HAP-1 (cell line): Measurements from ENCODE around the gene NEDD4.

Source experiments
- DNase-seq, 2 experiments: peaks; one replicate each; pipeline ENCODE4 v3.0.0-alpha.2; 2016 to 2020; ENCODE audit warnings: low spot score in 2 of 2
- H3K27me3 ChIP-seq: fragments of 250-450 bp; sonication (Bioruptor Pico); 2 replicates; pipeline ENCODE4 v1.5.1; 2020; ENCODE audit warnings: low read depth, mild to moderate bottlenecking, moderate library complexity
- H3K36me3 ChIP-seq: fragments of 250-450 bp; sonication (Bioruptor Pico); replicated peaks from 2 replicates; pipeline ENCODE4 v1.5.1; 2020; ENCODE audit warnings: mild to moderate bottlenecking
- H3K4me1 ChIP-seq: fragments of 250-450 bp; sonication (Bioruptor Pico); 2 replicates; pipeline ENCODE4 v1.5.1; 2020; ENCODE audit warnings: mild to moderate bottlenecking
- H3K4me3 ChIP-seq: fragments of 250-450 bp; sonication (Bioruptor Pico); 2 replicates; pipeline ENCODE4 v1.5.1; 2020; ENCODE audit warnings: mild to moderate bottlenecking, moderate library complexity
- H3K9me3 ChIP-seq: fragments of 250-450 bp; sonication (Bioruptor Pico); 2 replicates; pipeline ENCODE4 v1.5.1; 2020; ENCODE audit warnings: mild to moderate bottlenecking, moderate library complexity
- in situ Hi-C: fragments of 300-500 bp; cut with MboI; formaldehyde crosslinking; loops from 3 replicates; pipeline ENCODE4 v1.14.3; 2020; ENCODE audit warnings: low sequenced_read_pairs, inconsistent platforms, mixed read lengths

Gene NEDD4

DNA sequence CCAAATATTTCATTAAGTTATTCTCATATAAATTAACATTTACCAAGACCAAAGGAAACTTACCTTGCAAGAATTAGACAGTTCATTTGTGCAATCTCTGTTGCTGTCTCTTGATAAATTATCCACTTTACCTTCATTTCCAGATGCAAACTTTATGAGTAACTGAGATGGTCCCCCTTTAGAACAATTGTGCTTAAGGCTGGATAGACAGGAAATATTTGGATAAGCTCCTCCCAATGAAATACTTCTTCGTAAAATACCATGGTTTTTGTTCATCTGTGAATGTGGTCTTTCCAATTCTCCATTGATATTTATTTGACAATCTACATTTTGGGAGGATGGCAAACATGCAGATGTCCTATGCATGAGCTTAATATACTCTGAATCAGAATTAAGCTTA lies 78.2 kb downstream of the NEDD4 start:
- H3K36me3 ChIP-seq = no peaks in the 10 kb centered on the region
- DNase-seq = no peak
- in situ Hi-C loops = no loop called here
- no peak overlapping the region for H3K4me3 ChIP-seq
- no peaks in the 10 kb centered on the region for H3K27me3 ChIP-seq
- H3K4me1 ChIP-seq = no peaks in the 10 kb centered on the region
- H3K9me3 ChIP-seq = no peaks in the 10 kb centered on the region

DNA sequence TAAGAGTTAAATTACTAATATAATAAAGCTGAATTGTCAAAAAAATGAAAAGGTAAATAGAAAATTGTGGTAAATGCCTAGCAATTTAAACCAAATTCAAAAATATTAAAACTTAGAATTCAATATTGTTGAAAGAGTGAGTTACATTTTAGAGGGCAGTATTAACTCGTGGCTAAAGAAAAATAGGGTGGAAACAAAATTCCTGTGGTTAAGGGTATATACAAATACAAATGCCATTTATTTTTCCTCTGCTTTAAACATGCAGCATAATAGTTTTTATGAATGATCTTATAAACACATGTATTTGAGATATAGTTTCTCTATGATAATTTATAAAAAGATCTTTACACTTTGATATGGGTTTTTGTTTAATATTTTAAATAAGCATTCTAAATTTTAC lies 79.0 kb downstream of the NEDD4 start:
- DNase-seq = no peak
- in situ Hi-C loops = no loop called here
- no peak overlapping the region for H3K4me3 ChIP-seq

DNA sequence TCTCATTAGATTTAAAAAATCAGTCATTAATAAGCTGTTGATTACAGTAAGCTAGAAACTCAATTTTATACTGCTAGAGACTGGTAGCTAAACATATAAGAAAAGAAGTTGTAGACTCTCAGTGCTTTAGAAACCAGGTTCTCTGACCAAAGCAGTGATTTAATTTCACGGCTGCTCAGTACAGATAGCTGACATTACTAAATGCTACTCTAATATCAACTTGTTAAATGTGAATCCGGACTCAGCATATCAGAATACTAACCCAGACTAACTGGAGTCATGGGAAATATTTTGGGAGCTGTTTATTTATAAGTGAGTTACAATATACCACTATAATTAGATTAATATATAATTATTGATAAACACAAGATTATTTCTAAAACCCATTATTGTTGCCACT lies 80.4 kb downstream of the NEDD4 start:
- no peaks in the 10 kb centered on the region for H3K4me1 ChIP-seq
- DNase-seq = no peak
- H3K9me3 ChIP-seq = no peaks in the 10 kb centered on the region
- H3K27me3 ChIP-seq = no peaks in the 10 kb centered on the region
- no peak overlapping the region for H3K4me3 ChIP-seq
- in situ Hi-C loops = no loop called here
- no peaks in the 10 kb centered on the region for H3K36me3 ChIP-seq

More for the DNA sequence above, 79.0 kb downstream of the NEDD4 start:
- Histone ChIP-seq H3K36me3 (no peaks in the 10 kb centered on the region), H3K9me3 (no peaks in the 10 kb centered on the region), H3K27me3 (no peaks in the 10 kb centered on the region), H3K4me1 (no peaks in the 10 kb centered on the region)

DNA sequence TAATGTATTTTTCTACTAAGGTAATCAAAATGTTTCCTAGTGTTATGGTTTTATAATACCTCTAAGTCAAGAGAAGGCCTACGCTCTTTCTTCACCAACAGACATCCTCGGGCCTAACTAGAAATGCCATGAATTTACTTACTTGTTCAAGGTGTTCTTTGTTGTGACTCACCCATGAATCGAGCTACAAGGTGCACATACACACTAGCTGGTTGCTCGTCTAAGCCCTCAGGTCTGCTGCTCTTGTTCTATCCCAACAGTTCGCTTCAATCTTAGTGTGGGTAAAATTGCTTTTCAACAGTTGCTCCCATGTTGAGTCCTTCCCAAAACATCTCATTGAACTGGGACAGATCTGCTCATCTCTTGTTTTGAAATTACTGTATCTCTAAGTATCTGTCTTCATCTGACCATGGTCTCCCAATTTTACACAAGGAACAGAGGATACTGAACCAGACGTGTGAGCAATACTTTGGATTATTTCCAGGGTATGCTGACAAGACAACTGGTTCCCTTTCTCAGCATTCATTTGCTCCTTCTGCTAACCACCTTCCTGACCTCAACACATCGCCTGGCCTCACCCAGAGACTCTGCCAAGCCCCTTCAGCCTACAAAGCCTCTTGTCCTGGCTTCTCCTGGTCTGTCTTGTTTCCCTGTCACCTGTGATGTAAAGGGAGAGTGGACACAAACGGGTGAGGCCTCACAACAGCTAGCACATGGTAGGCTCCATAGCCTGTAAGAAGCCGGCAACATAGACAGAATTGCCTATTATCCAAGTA lies 84.2 kb downstream of the NEDD4 start:
- Histone ChIP-seq H3K9me3 (no peaks in the 10 kb centered on the region), H3K4me1 (peaks cover 6% of the 10 kb centered on the region), H3K36me3 (no peaks in the 10 kb centered on the region), H3K4me3 (no peak overlapping the region), H3K27me3 (no peaks in the 10 kb centered on the region)
- no peak for DNase-seq
- in situ Hi-C loops = no loop called here

DNA sequence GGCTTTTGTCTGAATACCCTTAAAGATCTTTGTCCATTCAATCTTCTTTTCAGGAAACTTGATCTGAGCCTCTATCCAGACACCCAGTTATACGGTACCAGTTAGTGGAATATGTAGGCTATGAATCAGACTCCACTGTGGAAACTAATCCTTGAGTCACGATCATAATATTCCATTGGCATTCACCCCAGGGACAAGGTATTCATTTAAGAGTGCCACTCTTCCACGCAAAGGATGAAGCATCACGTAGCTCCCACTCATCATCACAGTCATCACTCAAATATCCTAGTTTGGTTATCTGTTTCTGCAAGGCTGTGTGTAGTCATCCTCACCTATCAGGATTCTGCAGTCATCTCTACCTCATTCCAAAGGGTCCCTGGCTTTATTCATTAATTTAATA lies 85.6 kb downstream of the NEDD4 start:
- peaks cover 6% of the 10 kb centered on the region for H3K4me1 ChIP-seq
- no peak for DNase-seq
- H3K36me3 ChIP-seq = no peaks in the 10 kb centered on the region
- in situ Hi-C loops = no loop called here
- no peaks in the 10 kb centered on the region for H3K9me3 ChIP-seq
- H3K27me3 ChIP-seq = no peaks in the 10 kb centered on the region
- no peak overlapping the region for H3K4me3 ChIP-seq

DNA sequence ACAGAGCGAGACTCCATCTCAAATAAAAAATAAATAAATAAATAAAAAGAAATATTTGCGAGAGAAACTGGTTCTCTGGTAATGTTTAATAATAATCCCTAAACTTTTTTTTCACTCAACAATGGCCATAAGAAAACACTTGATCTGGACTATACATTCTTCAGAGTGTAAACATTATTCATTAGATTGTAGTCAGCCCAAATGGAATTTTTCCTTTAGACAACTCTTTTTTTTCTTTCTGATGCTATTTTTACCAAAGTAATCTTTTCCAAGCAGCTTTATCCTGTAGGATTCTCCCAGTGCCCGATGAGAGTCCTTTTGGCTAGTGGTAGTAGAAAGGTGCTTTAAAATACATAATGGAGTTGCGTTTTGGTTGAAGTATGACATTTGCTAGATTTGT lies 90.4 kb downstream of the NEDD4 start:
- peaks cover 6% of the 10 kb centered on the region for H3K4me1 ChIP-seq
- in situ Hi-C loops = no loop called here
- no peak overlapping the region for H3K4me3 ChIP-seq
- H3K27me3 ChIP-seq = no peaks in the 10 kb centered on the region
- DNase-seq = no peak
- H3K36me3 ChIP-seq = no peaks in the 10 kb centered on the region
- no peaks in the 10 kb centered on the region for H3K9me3 ChIP-seq

DNA sequence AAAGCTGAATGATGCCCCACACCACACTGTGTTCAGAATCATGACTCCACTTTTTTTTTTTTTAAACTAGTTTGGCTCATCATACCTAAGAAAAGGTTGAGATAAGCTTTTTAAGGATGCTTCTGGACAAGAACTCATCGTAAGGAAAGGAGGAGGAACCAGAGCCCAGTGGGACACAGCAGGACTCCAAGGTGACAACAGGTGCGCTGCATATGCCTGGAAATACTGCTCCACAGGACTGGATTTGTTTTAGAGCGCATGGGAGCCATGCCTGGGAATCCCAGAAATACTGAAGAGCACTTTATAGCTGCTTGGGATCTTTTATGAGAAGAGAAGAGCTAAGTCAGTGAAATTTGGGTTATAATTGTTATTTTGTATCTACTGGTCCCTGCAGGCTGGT lies 93.4 kb downstream of the NEDD4 start:
- no peaks in the 10 kb centered on the region for H3K9me3 ChIP-seq
- H3K4me3 ChIP-seq = no peak overlapping the region
- no peaks in the 10 kb centered on the region for H3K27me3 ChIP-seq
- H3K4me1 ChIP-seq = peaks cover 5% of the 10 kb centered on the region; the same call in 1 of the 2 replicates
- in situ Hi-C loops = no loop called here
- no peaks in the 10 kb centered on the region for H3K36me3 ChIP-seq
- DNase-seq = no peak

DNA sequence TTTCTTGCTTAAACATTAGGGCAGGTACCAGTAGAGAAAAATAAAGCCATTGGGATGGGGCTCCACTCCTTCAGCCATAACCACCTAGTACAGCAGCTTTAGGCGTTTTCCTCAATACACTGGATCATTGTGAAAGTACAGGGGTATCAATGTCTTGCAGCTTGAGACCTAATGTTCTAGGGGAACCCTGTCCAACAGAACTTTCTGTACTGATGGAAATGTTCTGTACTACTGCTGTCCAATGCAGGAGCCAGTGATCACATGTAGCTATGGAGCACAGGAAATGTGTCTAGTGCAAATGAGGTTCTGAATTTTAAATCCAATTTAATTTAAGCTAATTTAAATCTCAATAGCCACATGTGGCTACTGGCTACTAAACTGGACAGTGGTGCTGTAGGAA lies 93.9 kb downstream of the NEDD4 start:
- in situ Hi-C loops = no loop called here

DNA sequence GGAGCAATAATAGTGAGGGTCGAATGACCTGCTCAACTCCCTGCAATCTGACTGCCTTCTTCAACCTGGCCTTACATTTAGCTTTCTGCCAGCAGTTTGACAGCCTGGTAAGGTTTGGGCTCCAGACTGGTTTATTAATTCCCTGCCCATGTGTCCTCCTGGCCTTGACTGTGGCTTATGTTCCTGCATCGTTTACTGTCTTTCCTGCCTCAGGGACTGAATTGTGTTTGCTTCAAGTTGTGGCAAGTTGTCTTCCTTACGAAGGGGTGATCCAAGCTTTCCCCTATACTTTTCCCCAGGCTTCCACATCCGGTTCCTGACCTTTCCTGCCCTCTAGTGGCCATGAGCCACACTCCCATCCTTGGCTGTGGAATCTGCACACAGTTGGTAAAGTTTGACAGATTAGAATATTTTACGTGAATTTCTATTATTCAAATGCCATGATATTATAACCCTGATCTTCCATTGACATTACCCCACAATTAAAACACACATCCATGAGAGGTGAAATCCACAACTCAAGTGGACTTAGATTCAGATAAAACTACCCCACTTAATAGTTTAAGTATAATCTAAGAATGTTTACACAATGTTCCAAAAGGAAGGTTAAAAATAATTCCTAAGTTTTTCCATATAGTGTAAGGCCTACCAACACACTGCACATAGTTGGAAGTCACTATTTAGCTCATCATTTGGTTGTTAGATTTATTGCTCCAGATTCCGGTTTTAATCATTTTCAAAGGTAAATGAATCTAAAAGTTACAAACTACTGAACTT lies 95.7 kb downstream of the NEDD4 start:
- in situ Hi-C loops = no loop called here
- Histone ChIP-seq H3K4me3 (no peak overlapping the region), H3K4me1 (peaks cover 5% of the 10 kb centered on the region; the same call in 1 of the 2 replicates), H3K27me3 (no peaks in the 10 kb centered on the region), H3K9me3 (no peaks in the 10 kb centered on the region), H3K36me3 (no peaks in the 10 kb centered on the region)
- peak; percentile 72 to 76 for DNase-seq

More for the DNA sequence above, 93.9 kb downstream of the NEDD4 start:
- H3K9me3 ChIP-seq = no peaks in the 10 kb centered on the region
- no peaks in the 10 kb centered on the region for H3K36me3 ChIP-seq
- H3K27me3 ChIP-seq = no peaks in the 10 kb centered on the region
- DNase-seq = no peak
- H3K4me1 ChIP-seq = peaks cover 5% of the 10 kb centered on the region; the same call in 1 of the 2 replicates
- H3K4me3 ChIP-seq = no peak overlapping the region

DNA sequence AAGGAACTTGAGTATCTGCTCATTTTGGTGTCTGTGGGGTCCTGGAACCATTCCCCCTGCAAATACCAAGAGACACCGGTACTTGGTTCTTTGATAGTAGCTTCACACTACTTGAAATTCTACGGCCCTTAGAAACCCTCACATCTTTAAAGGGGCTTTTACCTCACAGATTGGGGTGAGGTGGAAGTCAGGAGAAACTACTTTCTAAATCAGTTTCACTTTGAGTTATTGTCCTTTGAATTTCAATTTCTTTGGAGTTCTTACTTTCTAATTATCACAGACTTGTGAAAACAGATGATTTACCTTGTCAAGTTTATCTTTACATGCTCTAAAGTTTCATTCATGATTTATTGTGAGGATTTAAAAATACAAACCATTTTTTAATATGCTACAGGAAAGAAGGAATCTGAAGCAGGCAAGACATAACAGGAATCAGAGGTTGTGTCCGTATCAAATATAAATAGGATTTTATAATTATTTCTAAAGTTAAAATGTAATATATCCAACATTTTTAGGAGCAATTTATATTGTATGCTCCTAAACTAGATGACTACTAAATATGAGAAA lies 98.9 kb downstream of the NEDD4 start:
- Histone ChIP-seq H3K4me3 (no peak overlapping the region), H3K9me3 (no peaks in the 10 kb centered on the region)
- in situ Hi-C loops = no loop called here

DNA sequence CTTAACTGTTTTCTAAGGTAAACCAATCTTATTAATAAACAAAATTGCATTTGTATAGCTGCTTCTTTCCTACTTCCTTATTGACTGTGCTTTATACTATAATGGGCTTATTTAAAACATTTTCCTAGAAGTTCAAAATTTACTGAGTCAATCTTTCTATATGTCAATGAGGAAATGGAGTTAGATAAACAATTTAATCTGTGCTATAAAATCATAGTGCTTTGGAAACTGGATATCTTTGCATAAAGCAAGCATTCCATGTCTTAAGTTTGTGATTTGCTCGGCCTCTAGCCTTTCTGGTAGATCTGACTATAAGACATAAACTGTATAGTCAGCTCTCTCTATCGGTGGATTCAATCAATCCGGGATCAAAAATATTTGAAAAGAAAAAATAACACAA lies 99.6 kb downstream of the NEDD4 start:
- peaks cover 11% of the 10 kb centered on the region; the same call in 1 of the 2 replicates for H3K4me1 ChIP-seq
- no peak overlapping the region for H3K4me3 ChIP-seq
- DNase-seq = no peak
- H3K36me3 ChIP-seq = no peaks in the 10 kb centered on the region
- no peaks in the 10 kb centered on the region for H3K27me3 ChIP-seq
- peaks cover 2% of the 10 kb centered on the region; the same call in 1 of the 2 replicates for H3K9me3 ChIP-seq
- in situ Hi-C loops = no loop called here

More for the DNA sequence above, 98.9 kb downstream of the NEDD4 start:
- Histone ChIP-seq H3K27me3 (no peaks in the 10 kb centered on the region), H3K36me3 (no peaks in the 10 kb centered on the region), H3K4me1 (peaks cover 11% of the 10 kb centered on the region; the same call in 1 of the 2 replicates)
- DNase-seq = no peak

DNA sequence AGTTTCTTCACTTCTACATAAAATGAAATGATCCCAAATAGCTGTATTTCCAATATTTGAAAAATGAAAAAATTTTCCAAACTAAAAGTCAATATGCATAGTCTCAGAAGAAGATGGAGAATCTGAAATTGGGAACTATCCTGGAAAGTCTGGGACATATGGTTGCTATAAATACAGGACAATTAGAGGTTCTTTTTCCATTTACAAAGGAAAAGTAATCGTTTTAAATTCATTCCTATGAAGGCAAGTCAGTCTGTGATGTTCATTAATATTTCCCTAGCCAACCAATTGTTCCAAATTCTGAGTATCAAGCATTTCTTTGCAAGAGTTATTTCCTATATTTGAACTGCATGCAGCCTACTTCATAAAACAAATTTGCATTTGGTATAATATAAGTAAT lies 102.2 kb downstream of the NEDD4 start:
- in situ Hi-C loops = no loop called here
- Histone ChIP-seq H3K4me3 (no peak overlapping the region), H3K4me1 (peaks cover 6% of the 10 kb centered on the region; the same call in 1 of the 2 replicates), H3K9me3 (peaks cover 6% of the 10 kb centered on the region), H3K27me3 (no peaks in the 10 kb centered on the region), H3K36me3 (no peaks in the 10 kb centered on the region)
- no peak for DNase-seq

DNA sequence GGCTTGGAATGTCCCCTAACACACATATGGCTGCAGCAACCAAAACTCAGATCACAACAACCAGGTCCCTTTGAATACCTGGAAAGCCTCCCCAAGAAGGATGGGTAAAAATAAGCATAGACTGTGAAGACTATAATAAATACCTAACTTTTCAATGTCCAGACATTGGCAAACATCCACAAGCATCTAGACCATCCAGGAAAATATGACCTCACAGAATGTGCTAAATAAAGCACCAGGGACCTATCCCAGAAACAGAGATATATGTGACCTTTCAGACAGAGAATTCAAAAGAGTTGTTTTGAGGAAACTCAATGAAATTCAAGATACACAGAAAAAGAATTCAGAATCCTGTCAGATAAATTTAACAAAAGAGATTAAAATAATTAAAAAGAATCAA lies 109.2 kb downstream of the NEDD4 start:
- Histone ChIP-seq H3K9me3 (peaks cover 6% of the 10 kb centered on the region), H3K4me1 (no peaks in the 10 kb centered on the region), H3K36me3 (no peaks in the 10 kb centered on the region; the same call in 1 of the 2 replicates), H3K4me3 (no peak overlapping the region), H3K27me3 (no peaks in the 10 kb centered on the region)
- in situ Hi-C loops = no loop called here
- DNase-seq = no peak

DNA sequence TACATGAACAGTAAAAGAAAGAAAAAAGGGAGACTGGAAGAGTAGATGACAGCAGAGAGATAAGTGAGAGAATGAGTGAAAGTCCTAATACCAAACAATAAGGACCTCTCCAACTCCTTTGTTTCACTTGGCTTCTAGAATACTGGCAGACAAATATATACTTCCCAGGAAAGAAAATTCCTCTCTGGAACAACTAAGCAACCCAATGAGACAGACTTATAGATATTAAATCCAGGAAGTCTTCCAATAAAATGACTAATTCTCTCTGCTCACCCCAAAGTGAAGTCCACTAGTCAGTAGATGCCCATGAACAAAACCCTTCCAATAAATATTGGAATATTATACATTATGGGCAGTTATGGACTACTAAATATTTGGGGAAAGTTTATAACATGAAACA lies 114.2 kb downstream of the NEDD4 start:
- Histone ChIP-seq H3K36me3 (no peaks in the 10 kb centered on the region), H3K4me3 (no peak overlapping the region), H3K27me3 (no peaks in the 10 kb centered on the region), H3K4me1 (no peaks in the 10 kb centered on the region), H3K9me3 (no peaks in the 10 kb centered on the region)
- in situ Hi-C loops = no loop called here
- no peak for DNase-seq
